ENCODE results near the gene SNX9. TPM values are rescaled to one million over a fixed set of nuclear protein-coding genes. Genes with fewer than 3 reads are reported as not detected.
A peak's percentile ranks its signal among the peaks of the same experiment; 100 is the strongest.

SNX9 gene
- total and polyA plus RNA-seq, 2 of the 8 experiments (the other 6 are each of a cell fraction or from before 2014, with no cell fraction given), result 11.8 to 23.2 TPM

DNA sequence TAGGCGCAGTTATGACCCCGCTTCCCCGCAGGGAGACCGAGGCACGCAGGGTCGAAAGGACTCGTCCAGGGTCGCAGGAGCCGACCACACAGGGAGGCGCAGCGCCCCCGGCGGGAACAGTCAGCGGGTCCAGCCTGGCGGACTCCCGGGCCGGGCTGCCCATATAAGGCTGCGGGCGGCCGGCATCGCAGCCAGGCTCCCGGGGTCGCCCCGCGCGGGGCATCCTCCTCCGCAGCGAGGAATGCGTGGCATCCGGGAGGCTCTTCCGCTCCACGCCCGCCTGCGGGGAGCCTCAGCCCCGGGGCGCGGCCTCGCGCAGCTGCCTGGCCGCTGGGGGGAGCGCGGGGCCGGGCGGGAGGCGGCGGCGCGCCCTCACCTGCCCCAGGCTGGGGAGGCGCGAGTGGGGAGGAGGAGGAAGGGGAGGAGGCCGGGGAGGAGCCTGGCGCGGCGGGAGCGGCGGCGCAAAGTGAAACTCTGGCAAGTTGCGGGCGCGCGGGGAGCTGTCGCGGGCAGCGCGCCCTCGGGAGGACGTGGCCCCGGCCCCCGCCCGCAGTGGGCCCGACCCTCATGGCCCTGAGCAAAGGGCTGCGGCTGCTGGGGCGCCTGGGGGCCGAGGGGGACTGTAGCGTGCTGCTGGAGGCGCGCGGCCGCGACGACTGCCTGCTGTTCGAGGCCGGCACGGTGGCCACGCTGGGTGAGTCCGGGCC is 158.5 kb downstream of the SNX9 start, which contains the start of gene SYNJ2:
TSS of gene SYNJ2 (plus strand) at position 469 of the 707 bp plus-strand sequence. CDS start at position 568, 99 bp downstream.
- no peak within 1 kb of the TSS for H3K14ac ChIP-seq (ENCODE audit: insufficient read length)
- ChIA-PET CTCF (ENCODE audit: partially characterized antibody) (interaction anchor here (0.9 to 1.6 kb wide), 3 partner anchors 16 to 91 kb away, joined by 3 to 4 read pairs (median 4); no protein-coding TSS in a partner anchor), POLR2A (ENCODE audit: partially characterized antibody) (interaction anchor here (0.6 to 3.5 kb wide), 4 partner anchors 8 to 171 kb away, joined by 3 to 12 read pairs (median 8); no protein-coding TSS in a partner anchor)
- 2% methylated on average over 29 of the region's 86 CpGs; no CpG with 5 or more reads in 1 of the 2 experiments for WGBS, 2 experiments (ENCODE audit: extremely low coverage in 1 of 2, insufficient coverage in 1 of 2, insufficient read length in 1 of 2, insufficient replicate concordance in 2 of 2, low coverage in 1 of 2, low lambda C conversion rate in 2 of 2, missing lambda C conversion rate in 1 of 2)
- H4K8ac ChIP-seq (ENCODE audit: extremely low read depth, insufficient read depth, low read length), result peak within 1 kb of the TSS; percentile 81; the same call in 1 of the 2 replicates
- H2BK5ac ChIP-seq (ENCODE audit: low read depth, low read length), result peak within 1 kb of the TSS; percentile 44; the same call in 1 of the 2 replicates
- H2BK20ac ChIP-seq (ENCODE audit: low read length), result peak within 1 kb of the TSS; percentile 24; the same call in 1 of the 2 replicates
- H3K27ac ChIP-seq (ENCODE audit: low read depth, low read length), result peak within 1 kb of the TSS; percentile 75; the same call in 1 of the 2 replicates
- no peak within 1 kb of the TSS for H2BK120ac ChIP-seq (replicated peaks; ENCODE audit: low read depth, low read length)
- H3K56ac ChIP-seq (replicated peaks; ENCODE audit: insufficient read length, low read depth, low read length), result no peak within 1 kb of the TSS
- 0 out of 2 replicates have a peak within 1 kb of the TSS, but pooled peaks have one; percentile 79 for H2AK5ac ChIP-seq (ENCODE audit: low read depth, low read length)
- H3K23ac ChIP-seq (ENCODE audit: insufficient read length), result no peak within 1 kb of the TSS
- FAIRE-seq (no peak), DNase-seq (ENCODE audit: low read depth in 1 of 2, low spot score in 2 of 2) (peak; percentile 57 to 82)
- H2AFZ ChIP-seq (ENCODE audit: low read length), result peak within 1 kb of the TSS; percentile 93
- peak within 1 kb of the TSS; percentile 75 for H3K4ac ChIP-seq (replicated peaks; ENCODE audit: insufficient read length, low read depth, low read length)
- H4K91ac ChIP-seq (replicated peaks; ENCODE audit: insufficient read length, low read length), result peak within 1 kb of the TSS; percentile 44
- no peaks in the 10 kb centered on the region; the same call in 1 of the 2 replicates for H3K79me1 ChIP-seq (ENCODE audit: low read depth, low read length)
- peak within 1 kb of the TSS in 3 of 4 experiments; percentile 39 to 80 (median 57); a peak in 4 of 7 replicates for H3K9ac ChIP-seq (replicated peaks in 1 of 4; ENCODE audit: extremely low read depth in 1 of 4, low read depth in 3 of 4, low read length in 3 of 4)
- H2BK12ac ChIP-seq (ENCODE audit: low read depth, low read length), result peak within 1 kb of the TSS; percentile 78
- H3K27me3 ChIP-seq (replicated peaks in 1 of 4; ENCODE audit: control insufficient read depth in 3 of 4, extremely low read depth in 1 of 4, insufficient read depth in 3 of 4, low read length in 3 of 4), result peaks cover 0 to 16% (median 11%) of the 10 kb centered on the region in 4 experiments; a peak in 5 of 7 replicates
- peaks cover 5% of the 10 kb centered on the region; the same call in 1 of the 2 replicates for H3K23me2 ChIP-seq (ENCODE audit: low read depth, low read length)
- H3K4me1 ChIP-seq (replicated peaks in 1 of 4; ENCODE audit: control insufficient read depth in 3 of 4, insufficient read depth in 4 of 4, low read length in 3 of 4), result peaks cover 4 to 24% (median 20%) of the 10 kb centered on the region in 4 experiments
- H4K5ac ChIP-seq (ENCODE audit: insufficient read length, low read depth, low read length), result no peak within 1 kb of the TSS
- no peaks in the 10 kb centered on the region for H3K36me3 ChIP-seq (ENCODE audit: control insufficient read depth in 2 of 4, insufficient read depth in 4 of 4, low read length in 3 of 4)
- H2BK15ac ChIP-seq (ENCODE audit: low read length), result peak within 1 kb of the TSS; percentile 90; the same call in 1 of the 2 replicates
- peak within 1 kb of the TSS; percentile 73 for H3K18ac ChIP-seq (ENCODE audit: extremely low read depth, low read length)
- peak within 1 kb of the TSS; percentile 65 to 89 for H3K4me2 ChIP-seq (ENCODE audit: insufficient read depth in 1 of 2, low read depth in 2 of 2, low read length in 2 of 2)
- no peaks in the 10 kb centered on the region for H3K9me3 ChIP-seq (ENCODE audit: insufficient read depth in 2 of 2, low read depth in 1 of 2, low read length in 1 of 2)
- H3K4me3 ChIP-seq (ENCODE audit: extremely low read depth in 1 of 4, insufficient read depth in 2 of 4, low read depth in 3 of 4, low read length in 4 of 4), result peak within 1 kb of the TSS; percentile 50 to 81 (median 62)
- no peaks in the 10 kb centered on the region for H4K20me1 ChIP-seq (replicated peaks in 1 of 2; ENCODE audit: control insufficient read depth in 1 of 2, insufficient read depth in 2 of 2, low read length in 2 of 2)
- H3K79me2 ChIP-seq (ENCODE audit: control insufficient read depth in 1 of 2, insufficient read depth in 2 of 2, low read length in 2 of 2), result peaks cover 0 to 18% of the 10 kb centered on the region in 2 experiments; a peak in 2 of 4 replicates
- TF ChIP-seq EGR1 (IDR thresholded peaks at IDR 0.05; ENCODE audit: borderline replicate concordance, low read depth, low read length) (peak; percentile 74; the same call in 1 of the 2 replicates), BACH1 (IDR thresholded peaks at IDR 0.05; ENCODE audit: low read length) (peak; percentile 60; the same call in 1 of the 2 replicates), TAF7 (optimal IDR thresholded peaks at IDR 0.05; ENCODE audit: borderline replicate concordance, low read depth, low read length) (peak; percentile 19), EP300 (IDR thresholded peaks at IDR 0.05; ENCODE audit: borderline replicate concordance in 1 of 2, low read depth in 2 of 2, low read length in 2 of 2) (no peak), PHF8 (conservative IDR thresholded peaks at IDR 0.05; ENCODE audit: low read depth, low read length) (peak; percentile 65), ZNF274 (IDR thresholded peaks at IDR 0.05; ENCODE audit: borderline replicate concordance, extremely low read depth, low read length) (no peak)
- TF ChIP-seq, protein P1, sequence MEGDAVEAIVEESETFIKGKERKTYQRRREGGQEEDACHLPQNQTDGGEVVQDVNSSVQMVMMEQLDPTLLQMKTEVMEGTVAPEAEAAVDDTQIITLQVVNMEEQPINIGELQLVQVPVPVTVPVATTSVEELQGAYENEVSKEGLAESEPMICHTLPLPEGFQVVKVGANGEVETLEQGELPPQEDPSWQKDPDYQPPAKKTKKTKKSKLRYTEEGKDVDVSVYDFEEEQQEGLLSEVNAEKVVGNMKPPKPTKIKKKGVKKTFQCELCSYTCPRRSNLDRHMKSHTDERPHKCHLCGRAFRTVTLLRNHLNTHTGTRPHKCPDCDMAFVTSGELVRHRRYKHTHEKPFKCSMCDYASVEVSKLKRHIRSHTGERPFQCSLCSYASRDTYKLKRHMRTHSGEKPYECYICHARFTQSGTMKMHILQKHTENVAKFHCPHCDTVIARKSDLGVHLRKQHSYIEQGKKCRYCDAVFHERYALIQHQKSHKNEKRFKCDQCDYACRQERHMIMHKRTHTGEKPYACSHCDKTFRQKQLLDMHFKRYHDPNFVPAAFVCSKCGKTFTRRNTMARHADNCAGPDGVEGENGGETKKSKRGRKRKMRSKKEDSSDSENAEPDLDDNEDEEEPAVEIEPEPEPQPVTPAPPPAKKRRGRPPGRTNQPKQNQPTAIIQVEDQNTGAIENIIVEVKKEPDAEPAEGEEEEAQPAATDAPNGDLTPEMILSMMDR (IDR thresholded peaks at IDR 0.05; ENCODE audit: control extremely low read depth in 1 of 3, insufficient read depth in 1 of 3, low read depth in 1 of 3, low read length in 3 of 3), result peak in 2 of 3 experiments; percentile 40 to 44; a peak in 3 of 4 replicates

All from H1 (cell line).